GM12872 (cell line): ENCODE measurements around the gene ARFGAP1.

Experiments
- TF ChIP-seq, protein P1 (sequence below): IDR thresholded peaks from 3 replicates; pipeline ENCODE4 v1.5.1; 2011; ENCODE audit warnings: low read depth, mild to moderate bottlenecking, low read length, moderate library complexity; ENCODE audit not compliant: insufficient read depth

ARFGAP1 gene

DNA sequence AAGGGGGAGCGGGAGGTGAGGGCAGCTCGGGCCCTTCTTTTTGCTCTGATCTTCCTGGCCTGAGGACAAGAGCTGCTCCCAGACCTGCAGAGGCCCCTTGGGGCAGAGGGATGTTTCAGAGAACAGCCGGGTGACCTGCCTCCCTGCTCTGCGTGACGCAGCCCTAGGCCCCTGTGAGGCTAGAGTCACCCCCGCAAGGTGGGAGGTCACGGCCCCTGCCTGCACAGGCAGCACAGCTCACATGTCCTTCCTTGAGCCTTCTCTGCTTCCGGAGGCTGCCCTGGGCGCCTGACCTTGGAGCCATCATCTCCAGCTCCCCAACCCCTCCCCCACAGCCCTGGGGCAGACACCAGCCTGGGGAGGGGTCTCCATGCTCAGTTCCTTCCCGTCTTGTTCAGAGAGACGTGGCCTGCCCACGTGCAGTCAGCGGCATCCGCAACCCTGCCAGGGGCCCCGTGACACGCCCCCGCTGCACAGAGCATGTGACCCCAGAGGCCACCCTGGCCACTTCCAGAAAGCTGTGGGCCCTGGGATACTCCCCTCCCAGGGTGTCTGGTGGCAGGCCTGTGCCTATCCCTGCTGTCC lies 37.1 kb upstream of the ARFGAP1 start, which contains the start of gene BIRC7:
Gene BIRC7 (plus strand): TSS at position 507 of the 585 bp plus-strand sequence. CDS start 192 bp downstream, outside the sequence.
- TF ChIP-seq, protein P1, sequence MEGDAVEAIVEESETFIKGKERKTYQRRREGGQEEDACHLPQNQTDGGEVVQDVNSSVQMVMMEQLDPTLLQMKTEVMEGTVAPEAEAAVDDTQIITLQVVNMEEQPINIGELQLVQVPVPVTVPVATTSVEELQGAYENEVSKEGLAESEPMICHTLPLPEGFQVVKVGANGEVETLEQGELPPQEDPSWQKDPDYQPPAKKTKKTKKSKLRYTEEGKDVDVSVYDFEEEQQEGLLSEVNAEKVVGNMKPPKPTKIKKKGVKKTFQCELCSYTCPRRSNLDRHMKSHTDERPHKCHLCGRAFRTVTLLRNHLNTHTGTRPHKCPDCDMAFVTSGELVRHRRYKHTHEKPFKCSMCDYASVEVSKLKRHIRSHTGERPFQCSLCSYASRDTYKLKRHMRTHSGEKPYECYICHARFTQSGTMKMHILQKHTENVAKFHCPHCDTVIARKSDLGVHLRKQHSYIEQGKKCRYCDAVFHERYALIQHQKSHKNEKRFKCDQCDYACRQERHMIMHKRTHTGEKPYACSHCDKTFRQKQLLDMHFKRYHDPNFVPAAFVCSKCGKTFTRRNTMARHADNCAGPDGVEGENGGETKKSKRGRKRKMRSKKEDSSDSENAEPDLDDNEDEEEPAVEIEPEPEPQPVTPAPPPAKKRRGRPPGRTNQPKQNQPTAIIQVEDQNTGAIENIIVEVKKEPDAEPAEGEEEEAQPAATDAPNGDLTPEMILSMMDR: no peak

DNA sequence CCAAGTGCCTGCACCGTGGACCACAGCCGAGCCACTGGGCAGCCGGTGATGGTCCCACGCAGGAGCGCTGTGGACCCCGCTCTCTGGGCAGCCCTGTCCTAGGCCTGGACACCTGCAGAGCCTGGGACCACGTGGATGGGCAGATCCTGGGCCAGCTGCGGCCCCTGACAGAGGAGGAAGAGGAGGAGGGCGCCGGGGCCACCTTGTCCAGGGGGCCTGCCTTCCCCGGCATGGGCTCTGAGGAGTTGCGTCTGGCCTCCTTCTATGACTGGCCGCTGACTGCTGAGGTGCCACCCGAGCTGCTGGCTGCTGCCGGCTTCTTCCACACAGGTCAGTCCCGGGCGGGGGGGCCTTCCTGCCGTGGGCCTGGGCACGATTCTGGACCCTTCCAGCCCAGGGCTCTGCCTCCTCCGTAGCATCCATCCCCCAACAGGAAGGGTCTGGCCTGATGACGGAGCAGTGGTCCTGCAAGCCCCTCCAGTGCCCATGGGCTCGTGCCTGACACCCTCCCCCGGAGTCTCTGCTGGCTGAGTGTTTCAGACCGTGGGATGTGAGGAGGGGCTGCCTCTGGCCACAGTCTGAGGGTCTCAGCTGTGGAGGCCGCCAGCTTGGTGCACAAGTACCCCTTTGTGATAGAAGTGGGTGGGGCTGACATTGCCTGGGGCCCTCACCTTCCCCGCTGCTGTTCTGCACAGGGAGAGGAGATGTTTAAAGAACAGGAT lies 36.3 kb upstream of the ARFGAP1 start:
- TF ChIP-seq, protein P1: no peak

DNA sequence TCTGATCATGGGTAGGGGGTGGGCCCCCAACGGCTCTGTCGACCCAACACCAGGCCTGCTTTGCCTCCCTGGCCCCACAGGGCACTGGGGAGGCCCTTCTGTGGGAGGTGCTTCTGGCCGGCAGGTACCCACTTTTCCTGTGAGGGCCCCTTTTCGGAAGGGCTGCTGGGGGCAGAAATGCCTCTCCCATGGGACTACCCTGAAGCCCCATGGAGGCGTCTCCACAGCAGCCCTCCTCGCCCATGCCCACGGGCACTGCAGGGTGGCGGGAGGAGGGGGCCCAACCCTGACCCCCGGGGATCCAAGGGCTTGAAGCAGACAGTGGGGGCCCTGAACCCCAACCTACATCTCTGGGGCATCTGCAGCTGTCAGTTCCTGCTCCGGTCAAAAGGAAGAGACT lies 34.6 kb upstream of the ARFGAP1 start:
- TF ChIP-seq, protein P1: no peak

DNA sequence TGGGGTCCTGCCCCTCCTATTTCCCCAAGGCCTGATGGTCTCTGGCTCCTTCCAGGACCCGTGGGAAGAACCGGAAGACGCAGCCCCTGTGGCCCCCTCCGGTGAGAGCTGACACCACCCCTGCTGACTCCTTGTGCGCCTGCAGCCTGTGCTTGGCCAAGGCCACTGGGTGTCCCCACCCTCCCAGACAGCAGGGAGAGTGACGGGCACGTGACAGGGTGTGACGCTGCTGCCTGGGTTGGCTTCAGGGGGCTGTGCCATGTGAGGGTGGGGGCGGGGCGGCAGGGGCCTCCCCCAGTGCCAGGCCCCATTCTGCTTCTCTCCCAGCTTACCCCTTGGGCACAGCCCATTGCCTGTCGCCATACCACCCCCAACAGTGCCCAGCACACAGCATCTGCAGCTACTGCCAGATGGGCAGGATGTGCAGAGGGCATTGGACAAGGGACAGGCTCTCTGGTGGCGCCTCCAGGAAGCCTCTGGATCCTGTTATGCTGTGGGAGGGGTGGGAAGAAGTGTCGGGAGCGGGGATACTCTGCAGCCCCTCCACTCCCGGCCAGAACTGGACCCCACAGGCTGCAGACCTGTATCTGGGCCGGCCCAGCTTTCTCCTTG lies 34.0 kb upstream of the ARFGAP1 start:
- TF ChIP-seq, protein P1: 0 out of 3 replicates have a peak, but pooled peaks have one; percentile 28

DNA sequence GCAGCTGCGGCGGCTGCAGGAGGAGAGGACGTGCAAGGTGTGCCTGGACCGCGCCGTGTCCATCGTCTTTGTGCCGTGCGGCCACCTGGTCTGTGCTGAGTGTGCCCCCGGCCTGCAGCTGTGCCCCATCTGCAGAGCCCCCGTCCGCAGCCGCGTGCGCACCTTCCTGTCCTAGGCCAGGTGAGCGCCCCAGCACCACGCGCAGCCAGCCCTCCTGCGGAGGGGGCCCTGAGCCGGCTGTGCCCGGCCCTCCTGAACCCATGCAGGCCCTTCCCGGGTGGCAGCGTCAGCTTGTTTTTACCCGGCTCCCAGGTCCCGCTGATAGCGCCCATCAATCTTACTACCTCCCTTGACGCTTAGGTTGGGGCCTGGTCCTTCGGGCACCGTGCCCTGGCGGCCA lies 33.2 kb upstream of the ARFGAP1 start:
- TF ChIP-seq, protein P1: no peak

DNA sequence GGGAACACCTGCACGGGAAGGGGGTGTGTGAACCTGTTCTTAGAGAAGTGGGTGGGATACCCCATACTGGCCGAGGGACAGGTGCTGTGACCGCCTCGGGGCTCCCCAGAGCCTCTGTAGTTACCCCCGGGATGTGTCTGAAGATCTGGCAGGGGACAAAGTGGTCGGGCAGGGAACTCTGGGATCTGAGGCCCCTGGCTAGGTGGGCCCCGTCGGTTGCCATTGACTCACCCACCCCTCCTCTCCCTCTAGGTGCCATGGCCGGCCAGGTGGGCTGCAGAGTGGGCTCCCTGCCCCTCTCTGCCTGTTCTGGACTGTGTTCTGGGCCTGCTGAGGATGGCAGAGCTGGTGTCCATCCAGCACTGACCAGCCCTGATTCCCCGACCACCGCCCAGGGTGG lies 32.6 kb upstream of the ARFGAP1 start:
- TF ChIP-seq, protein P1: no peak

DNA sequence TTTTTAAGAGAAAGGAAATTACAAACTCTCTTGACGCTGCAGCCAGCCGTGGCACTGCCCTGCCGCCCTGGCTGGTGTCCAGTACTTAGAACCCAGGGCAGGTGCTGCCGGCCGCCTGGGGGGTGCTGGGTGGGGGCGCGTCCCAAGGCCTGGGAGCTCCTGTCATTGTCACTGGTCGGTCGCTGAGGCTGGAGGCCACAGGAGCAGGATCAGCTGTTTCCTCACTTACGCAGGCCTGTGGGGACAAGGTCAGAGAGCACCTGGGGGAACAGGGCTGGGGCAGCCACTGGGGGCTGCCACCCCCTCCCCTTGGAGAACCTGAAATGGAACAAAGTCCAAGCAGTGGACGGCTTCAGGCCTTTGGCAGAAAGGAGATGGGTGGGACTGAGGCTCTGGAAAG lies 31.3 kb upstream of the ARFGAP1 start:
- TF ChIP-seq, protein P1: no peak
